Uterus (tissue), 2 donors: ENCODE measurements around the gene STIM2.

ENCODE experiments used
- POLR2A ChIP-seq, 2 donors: fragments of 450-650 bp; IDR thresholded peaks; one replicate each; pipeline ENCODE4 v1.6.1; 2016; ENCODE audit warnings: antibody characterized with exemption in 2 of 2, mild to moderate bottlenecking in 1 of 2, moderate library complexity in 1 of 2
- TF ChIP-seq, protein P1 (sequence below), 4 experiments: fragments of 200-600 bp in 2 of 4; fragments of 450-650 bp in 2 of 4; sonication (generic) in 2 of 4; IDR thresholded peaks; one replicate each; pipeline ENCODE4 v1.5.1; 2016 to 2019; ENCODE audit warnings: antibody characterized with exemption in 4 of 4, mild to moderate bottlenecking in 2 of 4, moderate library complexity in 1 of 4

GRCh38 chr4:26931966-26932365 is 71.3 kb downstream of the STIM2 start:
- TF ChIP-seq, protein P1, sequence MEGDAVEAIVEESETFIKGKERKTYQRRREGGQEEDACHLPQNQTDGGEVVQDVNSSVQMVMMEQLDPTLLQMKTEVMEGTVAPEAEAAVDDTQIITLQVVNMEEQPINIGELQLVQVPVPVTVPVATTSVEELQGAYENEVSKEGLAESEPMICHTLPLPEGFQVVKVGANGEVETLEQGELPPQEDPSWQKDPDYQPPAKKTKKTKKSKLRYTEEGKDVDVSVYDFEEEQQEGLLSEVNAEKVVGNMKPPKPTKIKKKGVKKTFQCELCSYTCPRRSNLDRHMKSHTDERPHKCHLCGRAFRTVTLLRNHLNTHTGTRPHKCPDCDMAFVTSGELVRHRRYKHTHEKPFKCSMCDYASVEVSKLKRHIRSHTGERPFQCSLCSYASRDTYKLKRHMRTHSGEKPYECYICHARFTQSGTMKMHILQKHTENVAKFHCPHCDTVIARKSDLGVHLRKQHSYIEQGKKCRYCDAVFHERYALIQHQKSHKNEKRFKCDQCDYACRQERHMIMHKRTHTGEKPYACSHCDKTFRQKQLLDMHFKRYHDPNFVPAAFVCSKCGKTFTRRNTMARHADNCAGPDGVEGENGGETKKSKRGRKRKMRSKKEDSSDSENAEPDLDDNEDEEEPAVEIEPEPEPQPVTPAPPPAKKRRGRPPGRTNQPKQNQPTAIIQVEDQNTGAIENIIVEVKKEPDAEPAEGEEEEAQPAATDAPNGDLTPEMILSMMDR (IDR thresholded peaks at IDR 0.05): no peak
- no peak for TF ChIP-seq POLR2A (IDR thresholded peaks at IDR 0.05)
